OCI-M2 (cell line): ENCODE measurements around the gene SRGAP3.

Experiments used
- DNase-seq: peaks from one replicate; lab custom pipeline; 2025; ENCODE audit not compliant: unreplicated experiment; lab: John Stamatoyannopoulos, UW

SRGAP3 gene

GRCh38 chr3:9026320-9027045, 223.0 kb downstream of the SRGAP3 start:
- DNase-seq, result no peak

- DNase-seq, result no peak
These were observed 225.1 kb downstream of the SRGAP3 start for GRCh38 chr3:9024341-9024740.

- no peak for DNase-seq
These were observed 226.2 kb downstream of the SRGAP3 start for GRCh38 chr3:9023226-9023590.

- no peak for DNase-seq
These were observed 226.9 kb downstream of the SRGAP3 start for GRCh38 chr3:9022305-9023225.

GRCh38 chr3:9021271-9022009, 228.0 kb downstream of the SRGAP3 start:
- no peak for DNase-seq

- no peak for DNase-seq
These were observed 229.0 kb downstream of the SRGAP3 start for GRCh38 chr3:9020426-9020825.

GRCh38 chr3:9019259-9019961, 230.0 kb downstream of the SRGAP3 start:
- DNase-seq, result no peak

GRCh38 chr3:9015250-9015649, 234.2 kb downstream of the SRGAP3 start:
- no peak for DNase-seq

- no peak for DNase-seq
These were observed 235.5 kb downstream of the SRGAP3 start for GRCh38 chr3:9013782-9014563.

- no peak for DNase-seq
These were observed 236.9 kb downstream of the SRGAP3 start for GRCh38 chr3:9012521-9012920.

- no peak for DNase-seq
These were observed 239.4 kb downstream of the SRGAP3 start for GRCh38 chr3:9009976-9010545.

GRCh38 chr3:9008550-9009255, 240.7 kb downstream of the SRGAP3 start:
- DNase-seq, result no peak

GRCh38 chr3:9007928-9008327, 241.5 kb downstream of the SRGAP3 start:
- no peak for DNase-seq

GRCh38 chr3:9007213-9007612, 242.2 kb downstream of the SRGAP3 start:
- DNase-seq, result no peak

GRCh38 chr3:9000041-9000440, 249.4 kb downstream of the SRGAP3 start:
- DNase-seq, result no peak

GRCh38 chr3:8997151-8997550, 252.3 kb downstream of the SRGAP3 start:
- no peak for DNase-seq

GRCh38 chr3:8996681-8997121, 252.7 kb downstream of the SRGAP3 start:
- no peak for DNase-seq

GRCh38 chr3:8996216-8996615, 253.2 kb downstream of the SRGAP3 start:
- no peak for DNase-seq

GRCh38 chr3:8994226-8994625, 255.2 kb downstream of the SRGAP3 start:
- no peak for DNase-seq
